ENCODE data around the gene KCND1.
A peak's percentile ranks its signal among the peaks of the same experiment; 100 is the strongest.

KCND1 gene

DNA sequence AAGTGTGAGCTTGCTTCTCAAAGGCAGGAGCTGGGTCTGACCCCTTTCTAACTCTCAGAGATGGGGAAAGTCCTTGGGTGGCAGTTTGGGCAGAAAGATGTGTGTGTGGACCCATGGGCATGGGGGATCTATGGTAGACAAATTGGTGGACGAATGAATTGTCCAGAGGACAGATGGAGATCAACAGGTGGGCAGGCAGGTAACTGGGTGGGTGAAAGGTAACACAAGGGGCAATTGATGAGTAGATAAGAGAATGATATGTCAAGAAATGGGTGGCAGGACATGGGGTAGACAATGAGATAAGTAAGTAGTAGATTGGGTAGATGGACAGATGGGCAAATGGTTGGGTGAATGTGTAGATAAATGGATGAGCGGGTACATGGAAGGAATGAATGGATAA is 2.9 kb upstream of the KCND1 start:
- no peak for DNase-seq (ENCODE audit: low spot score)

- no peak for DNase-seq (ENCODE audit: low spot score)
Measured at GRCh38 chrX:48974033-48974432, 2.4 kb upstream of the KCND1 start.

GRCh38 chrX:48972220-48973164 is 848 bp upstream of the KCND1 start:
- DNase-seq (ENCODE audit: low spot score) = peak; percentile 51

- DNase-seq (ENCODE audit: low spot score) = no peak
Measured at GRCh38 chrX:48969471-48969870, 2.2 kb downstream of the KCND1 start.

DNA sequence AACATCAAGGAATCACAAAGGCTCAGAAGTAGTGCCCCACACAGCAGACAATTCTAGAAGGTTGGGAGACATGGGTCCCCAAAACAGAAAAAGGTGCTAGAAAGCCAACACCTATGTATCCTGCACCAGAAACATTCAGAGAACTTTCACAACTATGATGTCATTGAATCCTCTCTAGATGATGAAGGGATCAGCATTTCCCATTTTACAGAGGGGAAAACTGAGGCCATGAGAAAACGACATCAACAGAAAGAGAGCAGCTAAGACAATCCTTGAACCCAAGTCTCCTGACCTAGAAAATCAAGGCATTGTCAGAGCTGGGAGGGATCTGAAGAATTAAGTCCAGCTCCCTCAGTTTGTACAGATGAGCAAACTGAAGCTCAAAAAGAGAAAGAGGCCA is 3.3 kb downstream of the KCND1 start:
- no peak for DNase-seq (ENCODE audit: low spot score)

DNA sequence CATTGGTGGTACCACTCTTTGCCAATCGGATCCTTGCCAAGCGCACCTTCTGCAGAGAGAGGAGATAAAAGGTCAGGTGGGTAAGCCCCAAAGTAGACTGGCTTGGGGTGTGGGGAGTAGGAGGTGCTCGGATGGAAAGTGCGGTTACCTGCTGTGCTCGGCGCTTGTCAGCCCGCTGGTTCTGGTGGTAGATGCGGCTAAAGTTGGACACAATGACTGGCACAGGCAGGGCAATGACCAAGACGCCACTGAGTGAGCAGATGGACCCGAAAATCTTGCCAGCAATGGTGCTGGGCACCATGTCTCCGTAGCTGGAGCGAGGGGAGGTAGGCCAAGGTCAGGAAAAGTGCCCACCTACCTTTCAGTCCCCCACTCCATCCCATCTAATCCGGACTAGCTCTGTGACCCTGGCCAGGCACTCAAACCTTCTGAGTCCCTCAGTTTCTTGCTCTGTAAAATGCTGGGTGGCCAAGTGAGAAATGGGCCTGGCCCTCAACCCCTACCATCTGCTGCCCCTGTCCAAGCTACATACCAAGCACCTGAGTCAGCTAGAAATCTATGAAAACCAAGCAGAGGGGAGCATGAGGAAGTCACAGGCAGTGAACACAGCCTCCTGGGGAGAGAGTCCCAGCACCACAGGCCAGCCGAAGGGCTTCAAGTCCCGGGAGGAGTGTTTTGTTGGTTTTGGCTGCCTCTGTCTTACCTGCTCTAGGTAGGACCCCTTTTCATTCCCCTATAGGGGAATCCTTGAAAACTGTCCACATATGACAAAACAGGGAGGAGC is 4.7 kb downstream of the KCND1 start:
- peak; percentile 44 for DNase-seq (ENCODE audit: low spot score)

DNA sequence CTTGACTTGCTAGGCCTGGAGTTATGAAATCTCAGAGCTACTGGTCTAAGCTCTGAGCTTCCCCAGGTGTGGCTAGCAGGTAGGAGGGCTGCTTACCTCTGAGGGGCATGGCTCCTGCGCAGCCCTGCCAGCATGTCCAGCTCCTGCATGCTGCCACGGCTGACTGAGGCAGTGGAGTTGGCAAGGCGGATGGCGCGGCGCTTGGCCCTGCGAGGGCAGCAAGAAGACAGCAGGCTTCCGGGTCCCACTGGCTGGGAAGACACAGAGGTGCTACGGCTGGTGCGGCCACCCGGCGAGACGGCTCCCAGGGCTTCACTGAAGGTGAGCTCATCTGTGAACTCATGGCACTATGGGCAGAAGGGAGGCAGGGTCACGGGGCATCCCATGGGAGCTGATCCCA is 5.7 kb downstream of the KCND1 start:
- no peak for DNase-seq (ENCODE audit: low spot score)

DNA sequence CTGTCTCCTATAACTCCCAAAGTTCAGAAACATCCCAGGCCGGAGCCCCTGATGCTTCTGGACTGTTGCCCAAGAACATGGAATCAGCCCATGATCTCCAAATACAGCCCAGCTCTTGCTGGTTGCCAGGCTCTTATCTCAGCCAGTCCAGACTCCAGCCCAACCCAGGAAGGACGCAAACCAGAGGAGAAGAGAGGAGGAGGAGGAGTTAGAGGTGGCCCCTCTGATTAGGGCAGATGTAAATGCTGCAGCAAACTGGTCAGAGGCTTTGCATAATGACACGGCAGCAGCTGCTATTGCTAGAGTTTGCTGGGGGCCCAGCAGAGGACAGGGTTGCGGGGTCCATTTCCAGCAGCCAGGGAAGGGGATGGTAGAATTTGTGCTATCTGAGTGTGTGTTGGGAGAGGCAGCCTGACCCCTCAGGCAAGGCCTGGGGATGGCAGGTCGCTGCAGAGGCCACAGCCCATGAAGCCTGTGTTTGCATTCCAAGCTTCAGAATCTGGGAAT is 10.0 kb downstream of the KCND1 start:
- DNase-seq (ENCODE audit: low spot score) = no peak

DNA sequence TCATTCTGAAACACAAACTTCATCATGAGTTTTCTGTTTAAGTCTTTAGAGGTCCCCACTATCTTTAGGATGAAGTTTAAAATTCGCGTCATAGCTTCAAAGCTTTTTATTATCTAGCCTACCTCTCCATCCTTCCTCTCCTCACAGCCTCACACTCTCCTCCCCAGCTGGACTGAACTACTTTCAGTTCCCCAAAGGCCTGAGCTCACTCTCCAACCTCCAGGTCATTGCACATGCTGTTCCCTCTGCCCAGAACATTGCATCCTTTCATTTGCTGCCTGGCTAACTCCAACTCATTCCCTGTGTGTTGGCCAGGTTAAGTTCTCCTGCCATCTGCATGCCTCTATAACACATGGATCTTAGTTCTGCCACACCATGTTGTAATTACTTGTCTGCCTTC is 11.4 kb downstream of the KCND1 start:
- DNase-seq (ENCODE audit: low spot score) = no peak

DNA sequence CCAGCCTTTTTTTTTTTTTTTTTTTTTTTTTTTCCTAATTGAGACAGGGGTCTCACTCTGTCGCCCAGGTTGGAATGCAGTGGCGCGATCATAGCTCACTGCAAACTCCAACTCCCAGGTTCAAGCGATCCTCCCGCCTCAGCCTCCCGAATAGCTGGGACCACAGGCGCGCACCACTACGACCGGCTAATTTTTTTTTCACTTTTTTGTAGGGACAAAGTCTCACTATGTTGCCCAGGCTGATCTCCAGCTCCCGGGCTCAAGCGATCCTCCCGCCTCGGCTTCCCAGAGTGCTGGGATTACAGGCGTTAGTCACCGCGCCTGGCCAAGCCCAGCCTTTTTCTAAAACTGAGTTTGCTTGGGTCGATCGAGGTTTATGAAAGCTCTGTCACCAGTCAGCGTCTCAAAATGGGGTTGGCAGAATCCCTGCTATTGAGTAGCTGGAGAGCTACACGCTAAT is 13.0 kb downstream of the KCND1 start:
- peak; percentile 36 for DNase-seq (ENCODE audit: low spot score)

DNA sequence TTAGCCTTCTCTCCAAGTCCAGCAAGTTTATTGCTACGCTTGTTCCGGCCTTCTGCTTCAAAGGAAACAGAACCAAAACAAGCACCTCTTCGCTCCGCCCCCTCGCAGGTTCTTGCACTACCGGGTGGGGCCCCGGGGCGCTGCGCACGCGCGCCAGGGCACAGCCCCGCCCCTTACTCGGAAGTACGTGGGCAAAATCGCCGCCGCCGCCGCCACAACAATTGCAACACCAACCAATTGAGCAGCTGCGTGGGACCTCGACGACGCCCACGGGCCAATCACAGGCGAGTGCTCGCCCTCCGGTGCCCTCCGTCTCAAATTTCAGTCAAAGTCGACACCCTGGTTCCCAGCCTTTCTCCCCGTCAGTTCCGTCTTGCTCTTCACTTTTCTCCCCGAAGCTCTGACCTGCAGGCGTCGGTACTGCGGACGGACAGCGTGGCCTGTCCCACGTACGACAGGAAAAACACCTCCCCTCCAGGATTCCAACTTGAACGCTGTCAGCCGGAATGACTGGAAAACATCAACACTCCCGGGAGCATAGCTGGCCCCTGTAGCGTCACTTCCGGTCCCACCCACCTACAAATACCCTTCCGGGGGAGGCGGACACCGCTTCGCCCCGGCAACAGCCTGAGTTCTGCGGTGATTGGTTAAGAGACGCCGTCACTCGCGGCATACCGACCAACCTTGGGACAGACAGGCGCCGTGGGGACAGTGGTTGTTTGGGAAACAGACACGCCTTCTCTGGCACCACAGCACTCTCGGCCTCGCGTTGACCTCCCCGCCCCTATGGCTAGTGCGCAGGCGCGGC is 13.6 kb downstream of the KCND1 start:
- DNase-seq (ENCODE audit: low spot score) = peak; percentile 95

DNA sequence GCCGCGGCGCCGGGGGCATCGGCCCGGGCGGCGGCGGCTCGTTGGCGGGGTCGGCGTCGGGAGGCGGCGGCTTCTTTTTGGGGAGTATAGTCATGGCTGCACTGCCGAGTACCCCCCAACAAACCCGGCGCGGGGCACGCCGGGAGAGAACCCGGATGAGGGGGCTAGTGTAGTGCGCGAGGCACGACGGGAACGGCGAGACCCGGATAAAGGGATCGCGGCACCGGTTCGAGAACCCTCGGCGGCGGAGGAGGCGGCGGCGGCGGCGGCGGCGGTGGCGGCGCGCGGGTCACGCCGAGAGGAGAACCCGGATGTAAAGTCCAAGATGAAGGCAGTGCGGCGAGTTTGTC is 14.2 kb downstream of the KCND1 start, which contains the start of gene OTUD5:
Gene OTUD5, minus strand, starts transcription at position 131 of the 350 bp plus-strand sequence. Its CDS starts 37 bp downstream, at position 94.
- peak; percentile 63 for DNase-seq (ENCODE audit: low spot score)

- DNase-seq (ENCODE audit: low spot score) = peak; percentile 20
Measured at GRCh38 chrX:48956728-48957414, 14.8 kb downstream of the KCND1 start.

DNA sequence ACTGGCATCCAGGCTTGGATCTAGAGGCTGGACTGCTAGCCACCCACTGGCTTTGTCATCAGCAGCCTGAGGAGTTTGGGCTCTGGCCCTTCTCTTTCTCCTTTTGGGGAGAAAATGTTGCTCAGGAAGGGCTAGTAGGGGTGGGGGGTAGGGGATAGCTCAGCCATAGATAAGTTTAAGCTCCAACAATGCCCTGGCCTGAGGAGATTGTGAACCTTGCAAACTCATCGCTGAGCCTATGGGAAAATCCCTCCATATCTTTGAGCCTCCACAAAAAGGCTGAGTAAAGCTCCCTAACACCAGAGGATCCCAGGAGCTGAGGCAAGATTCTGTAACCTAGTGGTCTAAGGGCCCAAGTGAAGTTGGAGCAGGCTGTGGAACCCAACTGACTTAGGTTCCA is 23.1 kb downstream of the KCND1 start:
- DNase-seq (ENCODE audit: low spot score) = no peak

DNA sequence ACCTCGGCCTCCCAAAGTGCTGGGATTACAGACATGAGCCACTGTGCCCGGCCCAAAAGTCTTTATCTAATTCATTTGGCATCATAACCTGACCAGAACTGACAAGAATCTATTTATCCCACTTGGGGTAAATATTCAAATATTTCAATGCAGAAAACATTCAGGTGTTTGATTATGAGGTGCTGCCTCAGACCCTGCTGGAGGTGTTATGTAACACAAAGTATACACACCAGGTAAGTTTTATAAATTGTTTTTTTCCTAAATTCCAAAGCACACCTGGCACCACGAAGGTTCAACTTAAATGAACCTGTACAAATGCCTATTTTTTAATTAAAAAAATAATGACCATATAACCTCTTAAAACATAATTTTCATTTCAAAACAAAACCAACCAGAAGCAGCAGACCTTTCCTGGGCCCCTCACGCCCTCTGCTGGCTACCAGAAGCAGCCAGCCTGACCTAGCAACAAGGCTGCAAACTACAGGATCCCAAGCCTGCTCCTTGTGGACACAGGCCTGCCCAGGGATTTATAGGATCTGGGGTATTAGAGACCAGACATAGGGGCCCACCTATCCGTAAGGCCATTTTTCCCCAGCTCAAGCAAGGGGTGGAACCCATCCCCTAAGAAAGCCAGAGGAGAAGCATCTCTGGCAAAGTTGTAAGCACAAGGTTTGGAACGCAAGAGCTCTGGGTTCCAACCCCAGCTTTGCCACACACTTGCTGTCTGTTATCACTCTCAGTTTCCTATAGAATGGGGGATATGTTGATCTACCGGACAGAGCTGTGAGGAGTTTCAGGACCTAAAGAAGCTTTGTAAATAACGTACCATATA is 25.9 kb downstream of the KCND1 start:
- peak; percentile 65 for DNase-seq (ENCODE audit: low spot score)

DNA sequence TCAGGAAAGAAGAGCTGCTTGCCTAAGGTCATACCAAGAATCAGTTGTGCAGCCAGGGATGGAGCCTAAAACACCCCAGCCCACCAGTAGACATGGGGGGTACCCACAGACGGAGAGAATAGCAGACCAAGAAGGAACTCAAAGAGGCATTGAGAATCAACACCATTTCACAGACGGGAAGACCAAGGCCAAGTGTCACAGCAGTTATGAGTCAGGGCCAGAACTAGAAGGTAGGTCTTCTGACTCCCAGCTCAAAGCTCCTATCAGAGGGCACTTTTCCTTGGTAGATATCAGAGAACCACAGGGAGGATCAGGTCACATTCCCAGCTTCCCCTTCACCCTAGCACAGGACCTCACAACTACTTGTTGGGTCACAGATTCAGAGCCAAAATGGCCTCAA is 28.7 kb downstream of the KCND1 start:
- no peak for DNase-seq (ENCODE audit: low spot score)

DNA sequence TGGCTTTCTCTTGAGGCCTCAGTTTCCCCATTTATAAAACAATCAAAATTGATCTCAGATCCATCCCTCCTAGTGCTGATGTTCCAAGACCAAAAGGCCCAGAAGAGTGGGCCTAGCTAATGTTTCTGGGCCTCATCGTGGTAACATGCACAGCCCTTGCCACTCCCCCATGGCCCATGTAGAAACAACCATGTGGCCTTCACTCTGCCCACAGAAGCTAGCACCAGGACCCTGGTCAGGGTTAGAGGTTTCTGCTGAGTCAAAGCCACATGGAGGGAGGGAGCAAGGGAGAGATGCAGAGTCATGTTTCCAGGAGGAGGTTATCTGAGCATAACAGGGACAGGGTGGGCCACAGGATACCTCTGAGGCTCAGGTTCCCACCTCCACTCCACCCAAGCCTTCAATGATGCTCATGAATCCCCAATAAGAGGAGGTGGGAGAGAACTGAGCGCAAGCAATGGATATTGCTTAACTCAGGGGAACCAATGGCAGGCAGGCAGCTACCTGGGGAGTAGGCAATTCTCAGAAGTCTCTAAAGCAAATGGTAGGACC is 31.2 kb downstream of the KCND1 start:
- no peak for DNase-seq (ENCODE audit: low spot score)

- no peak for DNase-seq (ENCODE audit: low spot score)
Measured at GRCh38 chrX:48939524-48940228, 32.0 kb downstream of the KCND1 start.

DNA sequence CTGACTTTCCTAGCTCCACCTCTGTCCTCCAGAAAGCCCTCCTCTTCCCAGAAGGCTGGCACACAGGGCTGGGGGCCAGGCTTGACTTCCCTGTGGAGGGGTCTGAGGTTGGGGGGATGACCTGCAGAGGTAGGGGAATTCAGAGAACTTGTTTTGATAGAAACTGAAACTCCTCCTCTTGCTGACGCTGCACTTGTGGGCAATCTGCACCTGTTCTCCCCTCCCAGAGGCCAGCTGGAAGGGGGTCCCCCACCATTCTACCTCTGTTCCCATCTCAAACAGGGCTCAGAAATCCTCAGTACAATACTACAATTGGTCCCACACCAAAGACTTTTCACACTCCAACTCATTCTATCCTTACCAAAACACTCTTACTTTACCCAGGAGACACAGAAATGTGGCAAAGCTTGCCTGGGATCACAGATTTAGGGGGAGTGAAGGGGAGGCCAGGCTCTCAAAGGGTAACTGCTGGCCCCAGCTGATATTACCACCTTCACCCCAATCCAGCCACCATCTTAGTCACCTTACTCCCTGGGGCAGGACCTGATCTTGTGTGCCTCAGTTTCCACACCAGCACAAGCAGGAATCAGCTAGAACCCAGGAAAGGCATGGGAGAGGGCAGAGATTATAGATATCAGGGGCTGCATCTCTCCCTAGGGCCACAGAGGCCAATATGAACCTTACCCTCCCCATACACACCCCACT is 32.8 kb downstream of the KCND1 start:
- no peak for DNase-seq (ENCODE audit: low spot score)

Data from GM03348 (cell line).